ENCODE measurements around the gene MOSMO.

DNA sequence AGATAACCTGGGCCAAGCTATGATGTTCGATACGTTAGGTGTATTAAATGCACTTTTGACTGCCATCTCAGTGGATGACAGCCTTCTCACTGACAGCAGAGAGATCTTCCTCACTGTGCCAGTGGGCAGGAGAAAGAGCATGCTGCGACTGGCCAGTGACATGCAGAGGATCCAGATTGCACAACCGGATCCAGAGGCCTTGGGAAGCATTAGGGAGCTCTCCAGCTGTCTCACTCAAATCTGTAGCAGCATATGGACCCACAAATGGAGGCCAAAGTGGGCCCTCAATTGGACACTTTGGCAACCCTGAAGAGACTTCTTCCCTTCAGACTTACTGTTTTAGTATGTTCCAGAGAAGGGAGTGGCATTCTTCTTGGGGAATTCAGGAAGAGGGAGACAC is 27.9 kb upstream of the MOSMO start:
- TF ChIP-seq POLR2A (IDR thresholded peaks at IDR 0.05) (no peak), POLR2AphosphoS5 (IDR thresholded peaks at IDR 0.05) (no peak)
- TF ChIP-seq, protein P1, sequence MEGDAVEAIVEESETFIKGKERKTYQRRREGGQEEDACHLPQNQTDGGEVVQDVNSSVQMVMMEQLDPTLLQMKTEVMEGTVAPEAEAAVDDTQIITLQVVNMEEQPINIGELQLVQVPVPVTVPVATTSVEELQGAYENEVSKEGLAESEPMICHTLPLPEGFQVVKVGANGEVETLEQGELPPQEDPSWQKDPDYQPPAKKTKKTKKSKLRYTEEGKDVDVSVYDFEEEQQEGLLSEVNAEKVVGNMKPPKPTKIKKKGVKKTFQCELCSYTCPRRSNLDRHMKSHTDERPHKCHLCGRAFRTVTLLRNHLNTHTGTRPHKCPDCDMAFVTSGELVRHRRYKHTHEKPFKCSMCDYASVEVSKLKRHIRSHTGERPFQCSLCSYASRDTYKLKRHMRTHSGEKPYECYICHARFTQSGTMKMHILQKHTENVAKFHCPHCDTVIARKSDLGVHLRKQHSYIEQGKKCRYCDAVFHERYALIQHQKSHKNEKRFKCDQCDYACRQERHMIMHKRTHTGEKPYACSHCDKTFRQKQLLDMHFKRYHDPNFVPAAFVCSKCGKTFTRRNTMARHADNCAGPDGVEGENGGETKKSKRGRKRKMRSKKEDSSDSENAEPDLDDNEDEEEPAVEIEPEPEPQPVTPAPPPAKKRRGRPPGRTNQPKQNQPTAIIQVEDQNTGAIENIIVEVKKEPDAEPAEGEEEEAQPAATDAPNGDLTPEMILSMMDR (IDR thresholded peaks at IDR 0.05), result no peak
